GM12891 (cell line): ENCODE results near the gene ST7.

Experiments
- PAX5 ChIP-seq: IDR thresholded peaks from 2 replicates; pipeline ENCODE4 v1.6.1; 2011; ENCODE audit warnings: low read length, moderate library complexity, mild to moderate bottlenecking; ENCODE audit not compliant: insufficient read depth, severe bottlenecking
- POLR2A ChIP-seq: IDR thresholded peaks from 2 replicates; pipeline ENCODE4 v1.6.1; 2011; ENCODE audit warnings: low read depth, low read length, control low read depth
- POLR2AphosphoS5 ChIP-seq: IDR thresholded peaks from 2 replicates; pipeline ENCODE4 v1.6.1; 2011; ENCODE audit warnings: low read depth, low read length, control low read depth
- SPI1 ChIP-seq: IDR thresholded peaks from 2 replicates; pipeline ENCODE4 v1.6.1; 2011; ENCODE audit warnings: low read depth, low read length, control low read depth
- TAF1 ChIP-seq: IDR thresholded peaks from 2 replicates; pipeline ENCODE4 v1.6.1; 2011; ENCODE audit warnings: low read depth, low read length, control low read depth

DNA sequence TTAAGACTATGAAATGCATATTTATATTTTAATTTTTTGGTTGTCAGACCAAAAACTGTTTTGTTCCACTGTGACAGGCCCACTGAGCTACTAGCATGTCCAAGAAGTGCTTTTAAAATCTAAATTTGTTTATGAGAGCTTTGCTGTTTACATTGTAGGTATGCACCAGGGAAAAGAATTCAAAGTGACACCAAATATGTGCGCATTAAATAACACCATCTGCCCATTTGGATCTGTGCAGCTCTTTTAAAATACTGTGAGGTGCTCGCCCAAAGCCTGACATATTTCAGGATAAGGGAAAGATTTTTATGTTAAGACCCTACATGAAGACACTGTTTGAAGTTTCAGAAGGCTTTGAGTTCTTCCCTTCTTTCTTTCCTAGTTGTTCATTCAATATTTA lies 162.9 kb downstream of the ST7 start:
- no peak for TF ChIP-seq TAF1
- no peak for TF ChIP-seq POLR2AphosphoS5
- no peak for TF ChIP-seq POLR2A
- no peak for TF ChIP-seq PAX5
- no peak for TF ChIP-seq SPI1
